Osteocyte (in vitro differentiated cells): ENCODE data around the gene SLC9A8. TPM values are rescaled to one million over a fixed set of nuclear protein-coding genes. Genes with fewer than 3 reads are reported as not detected.

Source experiments
- DNase-seq: peaks from one replicate; pipeline ENCODE4 v3.0.0; 2021; ENCODE audit warnings: mixed read lengths; ENCODE audit not compliant: unreplicated experiment; ENCODE audit errors: extremely low spot score
- H3K27ac Mint-ChIP-seq: one replicate; pipeline ENCODE4 v1.8.0; 2021; ENCODE audit warnings: mild to moderate bottlenecking, mixed read lengths; ENCODE audit not compliant: unreplicated experiment
- H3K27me3 Mint-ChIP-seq: one replicate; pipeline ENCODE4 v1.8.0; 2021; ENCODE audit warnings: mixed read lengths; ENCODE audit not compliant: unreplicated experiment
- H3K36me3 Mint-ChIP-seq: one replicate; pipeline ENCODE4 v1.8.0; 2021; ENCODE audit warnings: mixed read lengths; ENCODE audit not compliant: unreplicated experiment
- H3K4me1 Mint-ChIP-seq: one replicate; pipeline ENCODE4 v1.8.0; 2021; ENCODE audit warnings: mixed read lengths; ENCODE audit not compliant: unreplicated experiment
- H3K4me3 Mint-ChIP-seq: one replicate; pipeline ENCODE4 v1.8.0; 2021; ENCODE audit warnings: mild to moderate bottlenecking, moderate library complexity, mixed read lengths; ENCODE audit not compliant: unreplicated experiment
- H3K9me3 Mint-ChIP-seq: one replicate; pipeline ENCODE4 v1.8.0; 2021; ENCODE audit warnings: mixed read lengths; ENCODE audit not compliant: unreplicated experiment
- CTCF ChIP-seq: fragments of 200-600 bp; sonication (generic); IDR thresholded peaks from 2 replicates; pipeline ENCODE4 v1.5.0; 2021; ENCODE audit warnings: antibody characterized with exemption, mild to moderate bottlenecking, moderate library complexity
- total RNA-seq: library from RNA; stranded (reverse); gene quantifications from 2 replicates; pipeline ENCODE4 v1.2.1, GENCODE V29; 2021

SLC9A8 gene
- total RNA-seq, 1 donor from 2014 or later = 10.9 TPM

DNA sequence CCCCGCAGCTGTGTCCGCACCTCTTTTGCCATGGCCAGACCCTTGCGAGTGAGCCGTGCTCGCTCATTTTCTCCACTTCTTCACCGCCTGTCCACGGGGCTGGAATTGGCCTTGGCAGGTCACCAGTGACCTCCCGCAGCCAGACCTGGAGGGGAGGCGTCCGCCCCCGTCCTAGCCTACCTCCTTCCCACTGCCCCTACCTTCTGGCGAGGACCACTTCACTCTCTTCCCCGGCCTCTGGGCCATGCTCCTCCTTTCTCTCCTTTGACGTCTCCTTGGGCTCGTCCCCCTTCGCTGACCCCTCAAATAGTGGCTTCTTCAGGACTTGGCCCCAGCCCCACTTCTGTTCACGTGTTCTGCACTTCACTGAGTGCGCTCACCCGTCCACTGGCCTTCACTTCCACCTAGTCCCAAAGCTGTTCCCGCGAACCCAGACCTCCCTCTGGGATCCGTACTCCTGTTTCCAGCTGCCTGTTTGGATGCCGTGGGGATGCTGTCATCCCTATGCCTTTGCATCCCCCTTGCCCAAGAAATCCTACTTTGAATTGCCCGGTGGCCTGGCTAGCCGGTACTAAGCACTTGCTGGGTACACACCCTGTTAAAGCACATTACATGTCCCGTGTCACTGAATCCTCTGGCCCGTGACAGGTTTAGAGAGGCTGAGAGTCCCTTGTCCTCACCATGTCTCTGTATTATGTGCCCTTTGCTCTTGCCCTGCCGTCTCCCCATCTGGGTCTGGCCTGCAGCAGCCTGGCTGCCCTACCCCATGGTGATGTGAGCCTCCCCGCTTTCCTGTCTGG lies 69.7 kb downstream of the SLC9A8 start:
- no peaks in the 10 kb centered on the region for H3K9me3 Mint-ChIP-seq
- peaks cover 39% of the 10 kb centered on the region for H3K4me1 Mint-ChIP-seq
- no peaks in the 10 kb centered on the region for H3K27me3 Mint-ChIP-seq
- no peak for DNase-seq
- no peak overlapping the region for H3K27ac Mint-ChIP-seq
- peaks cover 22% of the 10 kb centered on the region for H3K36me3 Mint-ChIP-seq
- no peak for TF ChIP-seq CTCF
- no peak overlapping the region for H3K4me3 Mint-ChIP-seq

DNA sequence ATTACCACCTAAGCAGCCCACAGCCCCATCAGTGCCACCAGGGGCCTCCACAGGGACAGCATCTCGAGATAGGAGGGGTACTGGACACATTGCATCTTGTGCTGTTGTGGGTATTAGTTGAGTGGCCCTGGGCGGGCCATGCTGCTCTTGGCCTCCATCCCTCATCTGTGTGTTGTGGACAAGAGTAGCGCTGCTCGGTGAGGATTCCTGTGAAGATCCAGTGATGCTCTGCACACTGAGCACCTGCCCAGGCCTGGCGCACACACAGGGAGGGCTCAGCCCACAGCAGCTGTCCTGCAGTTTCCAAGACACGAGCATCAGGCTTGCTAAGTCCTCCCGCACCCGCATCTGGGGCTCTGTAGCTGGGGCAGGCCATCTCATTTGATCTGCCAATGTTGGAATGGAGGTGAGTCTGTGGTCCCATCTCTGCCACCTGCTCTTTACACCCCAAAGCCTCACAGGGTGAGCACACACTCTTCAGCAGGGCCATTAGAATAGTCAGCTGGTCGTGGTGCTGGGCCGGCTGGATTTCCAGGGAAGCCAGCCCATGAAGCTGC lies 70.7 kb downstream of the SLC9A8 start:
- Mint-ChIP-seq H3K4me1 (peaks cover 44% of the 10 kb centered on the region), H3K4me3 (no peak overlapping the region), H3K27me3 (no peaks in the 10 kb centered on the region), H3K27ac (no peak overlapping the region), H3K36me3 (peaks cover 19% of the 10 kb centered on the region), H3K9me3 (no peaks in the 10 kb centered on the region)
- TF ChIP-seq CTCF = no peak
- no peak for DNase-seq

GRCh38 chr20:49885558-49886332 lies 73.1 kb downstream of the SLC9A8 start:
- TF ChIP-seq CTCF = no peak
- H3K27me3 Mint-ChIP-seq = no peaks in the 10 kb centered on the region
- H3K4me3 Mint-ChIP-seq = no peak overlapping the region
- peak overlapping the region; percentile 91 for H3K27ac Mint-ChIP-seq
- H3K36me3 Mint-ChIP-seq = peaks cover 19% of the 10 kb centered on the region
- H3K4me1 Mint-ChIP-seq = peaks cover 47% of the 10 kb centered on the region
- no peaks in the 10 kb centered on the region for H3K9me3 Mint-ChIP-seq
- no peak for DNase-seq

- peaks cover 52% of the 10 kb centered on the region for H3K4me1 Mint-ChIP-seq
- no peak for DNase-seq
- peaks cover 19% of the 10 kb centered on the region for H3K36me3 Mint-ChIP-seq
- TF ChIP-seq CTCF = no peak
- peak overlapping the region; percentile 91 for H3K27ac Mint-ChIP-seq
- H3K9me3 Mint-ChIP-seq = no peaks in the 10 kb centered on the region
- no peak overlapping the region for H3K4me3 Mint-ChIP-seq
- H3K27me3 Mint-ChIP-seq = no peaks in the 10 kb centered on the region
Observed at GRCh38 chr20:49886571-49887213, 74.1 kb downstream of the SLC9A8 start.
